HEK293 (cell line): ENCODE measurements around the gene STAC.

ENCODE experiments used
- CTCF ChIA-PET: fragments of 350-600 bp; formaldehyde crosslinking; extraction: SDS; loops from one replicate; lab custom pipeline; 2021; ENCODE audit warnings: antibody characterized with exemption; lab: Yijun Ruan, JAX
- POLR2A ChIA-PET: fragments of 300-600 bp; formaldehyde crosslinking; extraction: SDS; loops from one replicate; lab custom pipeline; 2020; ENCODE audit warnings: antibody characterized with exemption, inconsistent platforms; lab: Yijun Ruan, JAX
- H3K27ac ChIP-seq: fragments of 200-500 bp; sonication (Bioruptor generic); 2 replicates; pipeline ENCODE4 v1.5.1; 2014; ENCODE audit warnings: low read depth, low read length, control low read depth, inconsistent platforms; ENCODE audit errors: extremely low read depth
- H3K36me3 ChIP-seq, 2 experiments: fragments of 200-500 bp in 1 of 2; sonication (Bioruptor generic) in 1 of 2; 1 replicate in 1 of 2; 2 replicates in 1 of 2; pipeline ENCODE4 v1.5.1; 2014 to 2017; ENCODE audit warnings: inconsistent platforms in 2 of 2, low read length in 2 of 2; ENCODE audit not compliant: control insufficient read depth in 2 of 2, insufficient read depth in 1 of 2
- H3K4me1 ChIP-seq: fragments of 200-500 bp; sonication (Bioruptor generic); 2 replicates; pipeline ENCODE4 v1.5.1; 2014; ENCODE audit warnings: mild to moderate bottlenecking, low read length, inconsistent platforms; ENCODE audit not compliant: control insufficient read depth, insufficient read depth
- H3K4me3 ChIP-seq: 2 replicates; pipeline ENCODE4 v1.5.1; 2011; ENCODE audit warnings: low read depth, mild to moderate bottlenecking, control low read depth, low read length, moderate library complexity
- H3K9me3 ChIP-seq: fragments of 200-500 bp; sonication (Bioruptor generic); 2 replicates; pipeline ENCODE4 v1.5.1; 2014; ENCODE audit warnings: low read depth, low read length, inconsistent platforms; ENCODE audit not compliant: control insufficient read depth, insufficient read depth
- BCL11A ChIP-seq: fragments of 450-650 bp; formaldehyde crosslinking; IDR thresholded peaks from 2 replicates; pipeline ENCODE4 v1.5.1; 2016; ENCODE audit warnings: low read depth, missing biosample characterization, missing genetic modification characterization
- CTCF ChIP-seq: fragments of 450-650 bp; formaldehyde crosslinking; IDR thresholded peaks from 2 replicates; pipeline ENCODE4 v1.5.1; 2016; ENCODE audit warnings: missing biosample characterization, missing genetic modification characterization
- IKZF3 ChIP-seq: fragments of 450-650 bp; IDR thresholded peaks from 2 replicates; pipeline ENCODE4 v1.5.0; 2018; ENCODE audit warnings: missing biosample characterization, mild to moderate bottlenecking, missing genetic modification characterization, moderate library complexity
- PATZ1 ChIP-seq: fragments of 450-650 bp; formaldehyde crosslinking; IDR thresholded peaks from 2 replicates; pipeline ENCODE4 v1.5.1; 2016; ENCODE audit warnings: missing biosample characterization, missing genetic modification characterization
- REPIN1 ChIP-seq: fragments of 450-650 bp; formaldehyde crosslinking; IDR thresholded peaks from 2 replicates; pipeline ENCODE4 v1.5.1; 2017; ENCODE audit warnings: missing biosample characterization, missing genetic modification characterization, low read depth
- SETDB1 ChIP-seq: IDR thresholded peaks from one replicate; pipeline ENCODE4 v1.6.1; 2017; ENCODE audit warnings: mild to moderate bottlenecking, low read length, moderate library complexity, mixed read lengths; ENCODE audit not compliant: insufficient read length
- ZBTB11 ChIP-seq: fragments of 450-650 bp; formaldehyde crosslinking; conservative IDR thresholded peaks from 2 replicates; pipeline ENCODE4 v1.5.1; 2016; ENCODE audit warnings: low read depth, missing biosample characterization, missing genetic modification characterization
- ZBTB7A ChIP-seq: fragments of 450-650 bp; formaldehyde crosslinking; IDR thresholded peaks from 2 replicates; pipeline ENCODE4 v1.5.1; 2016; ENCODE audit warnings: low read depth, missing biosample characterization, missing genetic modification characterization
- ZFP3 ChIP-seq: fragments of 450-650 bp; formaldehyde crosslinking; IDR thresholded peaks from 2 replicates; pipeline ENCODE4 v1.5.1; 2016; ENCODE audit warnings: low read depth, missing biosample characterization, missing genetic modification characterization
- ZNF132 ChIP-seq: fragments of 450-650 bp; formaldehyde crosslinking; IDR thresholded peaks from 2 replicates; pipeline ENCODE4 v1.5.1; 2017; ENCODE audit warnings: missing biosample characterization, missing genetic modification characterization, borderline replicate concordance
- ZNF138 ChIP-seq: fragments of 450-650 bp; formaldehyde crosslinking; IDR thresholded peaks from 2 replicates; pipeline ENCODE4 v1.5.1; 2016; ENCODE audit warnings: missing biosample characterization, missing genetic modification characterization, borderline replicate concordance
- ZNF146 ChIP-seq: fragments of 450-650 bp; formaldehyde crosslinking; IDR thresholded peaks from 2 replicates; pipeline ENCODE4 v1.5.1; 2016; ENCODE audit warnings: missing biosample characterization, missing genetic modification characterization
- ZNF175 ChIP-seq: fragments of 450-650 bp; formaldehyde crosslinking; IDR thresholded peaks from 2 replicates; pipeline ENCODE4 v1.5.1; 2016; ENCODE audit warnings: missing biosample characterization, missing genetic modification characterization
- ZNF18 ChIP-seq: fragments of 450-650 bp; formaldehyde crosslinking; IDR thresholded peaks from 2 replicates; pipeline ENCODE4 v1.5.1; 2016; ENCODE audit warnings: missing biosample characterization, missing genetic modification characterization
- ZNF274 ChIP-seq, 2 experiments: fragments of 200-500 bp in 1 of 2; fragments of 450-650 bp in 1 of 2; sonication (Bioruptor generic) in 1 of 2; formaldehyde crosslinking in 1 of 2; IDR thresholded peaks; 2 replicates each; pipeline versions ENCODE4 v1.5.1 to v1.6.1; 2014 to 2016; ENCODE audit warnings: borderline replicate concordance in 1 of 2, inconsistent platforms in 1 of 2, low read length in 1 of 2, missing biosample characterization in 1 of 2, missing genetic modification characterization in 1 of 2
- ZNF391 ChIP-seq: fragments of 450-650 bp; formaldehyde crosslinking; IDR thresholded peaks from 2 replicates; pipeline ENCODE4 v1.5.1; 2016; ENCODE audit warnings: low read depth, missing biosample characterization, missing genetic modification characterization, borderline replicate concordance
- ZNF423 ChIP-seq: fragments of 450-650 bp; formaldehyde crosslinking; IDR thresholded peaks from 2 replicates; pipeline ENCODE4 v1.5.1; 2016; ENCODE audit warnings: missing biosample characterization, missing genetic modification characterization
- ZNF48 ChIP-seq: fragments of 450-650 bp; formaldehyde crosslinking; IDR thresholded peaks from 2 replicates; pipeline ENCODE4 v1.5.1; 2016; ENCODE audit warnings: missing biosample characterization, missing genetic modification characterization
- ZNF629 ChIP-seq: fragments of 450-650 bp; formaldehyde crosslinking; IDR thresholded peaks from 2 replicates; pipeline ENCODE4 v1.5.1; 2017; ENCODE audit warnings: missing biosample characterization, missing genetic modification characterization
- ZNF658 ChIP-seq: fragments of 450-650 bp; formaldehyde crosslinking; IDR thresholded peaks from 2 replicates; pipeline ENCODE4; 2016; ENCODE audit warnings: missing biosample characterization, missing genetic modification characterization
- ZNF777 ChIP-seq: fragments of 450-650 bp; formaldehyde crosslinking; IDR thresholded peaks from 2 replicates; pipeline ENCODE4 v1.5.1; 2017; ENCODE audit warnings: missing biosample characterization, missing genetic modification characterization, borderline replicate concordance
- ZSCAN30 ChIP-seq: fragments of 450-650 bp; IDR thresholded peaks from 2 replicates; pipeline ENCODE4 v1.5.1; 2018; ENCODE audit warnings: missing biosample characterization, mild to moderate bottlenecking, missing genetic modification characterization, moderate library complexity
- ZXDB ChIP-seq: fragments of 450-650 bp; formaldehyde crosslinking; IDR thresholded peaks from 2 replicates; pipeline ENCODE4 v1.5.1; 2016; ENCODE audit warnings: missing biosample characterization, missing genetic modification characterization
- TF ChIP-seq, protein P1 (sequence below): fragments of 450-650 bp; formaldehyde crosslinking; IDR thresholded peaks from 2 replicates; pipeline ENCODE4 v1.5.1; 2016; ENCODE audit warnings: missing biosample characterization, missing genetic modification characterization

STAC gene

DNA sequence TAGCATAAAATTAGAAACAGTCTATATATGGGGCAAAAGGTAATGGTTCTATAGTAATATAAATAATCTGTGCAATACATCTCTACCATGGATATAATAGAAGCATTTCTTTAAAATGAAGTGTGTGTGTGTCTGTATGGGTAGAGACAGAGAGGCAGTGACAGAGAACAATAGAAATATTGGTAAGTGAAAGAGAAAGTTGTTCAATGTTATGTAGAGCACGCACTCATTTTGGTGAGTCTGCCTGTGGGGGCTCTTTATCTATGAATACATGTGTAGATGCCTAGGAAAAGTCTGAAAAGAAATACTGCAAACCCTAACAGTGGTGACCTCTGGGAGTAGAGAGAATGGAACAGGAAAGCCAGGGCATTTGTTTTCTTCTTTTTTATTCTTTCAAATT, 182.6 kb downstream of the STAC start:
- CTCF ChIA-PET: interaction anchor here (1.2 kb wide), 1 partner anchor 134 kb away, joined by 3 read pairs; no protein-coding TSS in a partner anchor
- Histone ChIP-seq H3K27ac (no peak overlapping the region), H3K4me3 (no peak overlapping the region), H3K36me3 (no peaks in the 10 kb centered on the region)
- POLR2A ChIA-PET: no interaction called here
- TF ChIP-seq ZBTB11 (tag by site-specific recombination): no peak
- TF ChIP-seq REPIN1 (tag by site-specific recombination): no peak
- TF ChIP-seq, protein P1, sequence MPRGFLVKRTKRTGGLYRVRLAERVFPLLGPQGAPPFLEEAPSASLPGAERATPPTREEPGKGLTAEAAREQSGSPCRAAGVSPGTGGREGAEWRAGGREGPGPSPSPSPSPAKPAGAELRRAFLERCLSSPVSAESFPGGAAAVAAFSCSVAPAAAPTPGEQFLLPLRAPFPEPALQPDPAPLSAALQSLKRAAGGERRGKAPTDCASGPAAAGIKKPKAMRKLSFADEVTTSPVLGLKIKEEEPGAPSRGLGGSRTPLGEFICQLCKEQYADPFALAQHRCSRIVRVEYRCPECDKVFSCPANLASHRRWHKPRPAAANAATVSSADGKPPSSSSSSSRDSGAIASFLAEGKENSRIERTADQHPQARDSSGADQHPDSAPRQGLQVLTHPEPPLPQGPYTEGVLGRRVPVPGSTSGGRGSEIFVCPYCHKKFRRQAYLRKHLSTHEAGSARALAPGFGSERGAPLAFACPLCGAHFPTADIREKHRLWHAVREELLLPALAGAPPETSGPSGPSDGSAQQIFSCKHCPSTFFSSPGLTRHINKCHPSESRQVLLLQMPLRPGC (tag by site-specific recombination): no peak
- TF ChIP-seq ZNF138: no peak
- TF ChIP-seq ZBTB7A (tag by site-specific recombination): no peak
- no peak for TF ChIP-seq ZNF274 (IDR thresholded peaks at IDR 0.05; ENCODE audit: low read length)
- TF ChIP-seq ZNF274 (tag by site-specific recombination; IDR thresholded peaks at IDR 0.05; ENCODE audit: borderline replicate concordance): no peak
- no peak for TF ChIP-seq ZNF423
- TF ChIP-seq ZXDB (tag by site-specific recombination): no peak
- no peak for TF ChIP-seq ZNF146 (tag by site-specific recombination)
- TF ChIP-seq ZNF132 (tag by site-specific recombination): no peak
- no peak for TF ChIP-seq BCL11A (tag by site-specific recombination)
- TF ChIP-seq, all 188 proteins: peak for 0
- H3K4me1 ChIP-seq: no peaks in the 10 kb centered on the region
- H3K9me3 ChIP-seq: no peaks in the 10 kb centered on the region

GRCh38 chr3:36575241-36575640, 194.9 kb downstream of the STAC start:
- Histone ChIP-seq H3K4me3 (no peak overlapping the region), H3K27ac (no peak overlapping the region)
- POLR2A ChIA-PET: no interaction called here
- TF ChIP-seq IKZF3 (tag by site-specific recombination): no peak
- TF ChIP-seq ZNF629 (tag by site-specific recombination): no peak
- TF ChIP-seq ZFP3 (tag by site-specific recombination): no peak
- TF ChIP-seq ZNF658 (tag by site-specific recombination): no peak
- no peak for TF ChIP-seq ZNF777 (tag by site-specific recombination)
- TF ChIP-seq ZNF175 (tag by site-specific recombination): no peak
- no peak for TF ChIP-seq PATZ1 (tag by site-specific recombination)
- TF ChIP-seq ZNF391 (tag by site-specific recombination): no peak
- TF ChIP-seq ZNF18 (tag by site-specific recombination): no peak
- no peak for TF ChIP-seq SETDB1
- no peak for TF ChIP-seq CTCF (tag by site-specific recombination)
- no peak for TF ChIP-seq ZNF48 (tag by site-specific recombination)
- TF ChIP-seq ZSCAN30 (tag by site-specific recombination): no peak
- TF ChIP-seq, all 188 proteins: peak for 0
- CTCF ChIA-PET: no interaction called here
- H3K4me1 ChIP-seq: no peaks in the 10 kb centered on the region
- no peaks in the 10 kb centered on the region for H3K36me3 ChIP-seq
- H3K9me3 ChIP-seq: no peaks in the 10 kb centered on the region
